ENCODE results near the gene WFDC2.

The WFDC2 gene

GRCh38 chr20:45501600-45501999 lies 32.0 kb downstream of the WFDC2 start:
- no peak for DNase-seq

DNA sequence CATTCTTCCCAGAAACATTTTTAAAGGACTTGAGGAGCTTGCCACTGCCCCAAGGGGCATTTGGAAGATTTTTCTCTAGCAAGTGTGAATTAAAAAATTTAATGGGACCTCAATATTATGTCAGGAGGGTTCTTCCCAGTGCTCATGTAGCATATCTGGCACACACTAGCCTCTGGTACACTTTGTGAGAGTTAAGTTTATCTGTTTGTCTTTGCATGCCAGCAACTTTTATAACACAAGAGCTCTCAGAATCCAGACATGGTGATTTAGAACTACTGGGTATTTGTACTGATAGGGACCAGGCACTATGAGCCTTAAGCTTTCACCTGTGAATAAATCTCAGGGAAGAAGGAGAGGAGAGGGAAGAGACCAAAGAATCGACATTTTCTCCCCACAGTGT lies 33.0 kb downstream of the WFDC2 start:
- DNase-seq = no peak

- no peak for DNase-seq
These were observed 33.9 kb downstream of the WFDC2 start for GRCh38 chr20:45503403-45503802.

DNA sequence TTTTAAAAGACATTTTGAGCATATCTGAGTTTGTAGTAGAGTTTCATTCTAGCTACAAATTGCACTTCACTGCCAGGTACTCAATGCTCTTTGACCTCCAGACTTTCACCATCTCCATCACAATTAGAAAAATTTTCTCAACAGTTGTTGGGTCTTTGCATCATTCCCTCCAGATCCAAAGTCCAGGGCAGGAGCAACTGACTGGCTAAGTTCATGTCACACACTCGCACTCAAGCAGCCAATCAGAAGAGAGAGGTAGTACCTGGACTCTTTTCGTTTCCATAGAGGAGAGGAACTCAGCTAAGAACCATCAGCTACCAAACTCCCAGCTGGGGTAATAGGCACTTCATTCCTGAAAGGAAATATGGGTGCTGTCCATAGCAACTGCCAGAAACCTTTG lies 36.8 kb downstream of the WFDC2 start:
- no peak for DNase-seq

- DNase-seq = no peak
These were observed 37.7 kb downstream of the WFDC2 start for GRCh38 chr20:45507011-45507820.

GRCh38 chr20:45508068-45508886 lies 38.7 kb downstream of the WFDC2 start:
- no peak for DNase-seq

DNA sequence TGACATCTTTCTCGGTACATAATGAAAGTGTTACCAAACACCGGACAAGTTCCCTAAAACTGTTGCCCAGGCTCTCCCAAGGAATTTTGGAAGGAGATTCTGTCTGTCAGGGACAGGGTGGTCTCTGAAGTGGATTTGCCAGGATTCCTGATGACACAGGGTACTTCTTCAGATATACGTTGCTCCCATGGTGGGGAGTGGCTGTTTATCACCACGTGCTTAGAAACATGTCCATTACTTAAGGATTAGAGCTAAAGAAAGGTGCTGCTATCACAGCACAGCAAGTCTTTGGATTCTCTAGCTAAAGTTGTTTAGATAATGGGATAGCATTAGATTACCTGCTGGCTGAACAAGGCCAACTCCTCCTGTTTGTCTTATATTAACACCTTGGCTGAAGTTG lies 39.5 kb downstream of the WFDC2 start:
- no peak for DNase-seq

GRCh38 chr20:45510242-45510862 lies 40.8 kb downstream of the WFDC2 start:
- DNase-seq = no peak

DNA sequence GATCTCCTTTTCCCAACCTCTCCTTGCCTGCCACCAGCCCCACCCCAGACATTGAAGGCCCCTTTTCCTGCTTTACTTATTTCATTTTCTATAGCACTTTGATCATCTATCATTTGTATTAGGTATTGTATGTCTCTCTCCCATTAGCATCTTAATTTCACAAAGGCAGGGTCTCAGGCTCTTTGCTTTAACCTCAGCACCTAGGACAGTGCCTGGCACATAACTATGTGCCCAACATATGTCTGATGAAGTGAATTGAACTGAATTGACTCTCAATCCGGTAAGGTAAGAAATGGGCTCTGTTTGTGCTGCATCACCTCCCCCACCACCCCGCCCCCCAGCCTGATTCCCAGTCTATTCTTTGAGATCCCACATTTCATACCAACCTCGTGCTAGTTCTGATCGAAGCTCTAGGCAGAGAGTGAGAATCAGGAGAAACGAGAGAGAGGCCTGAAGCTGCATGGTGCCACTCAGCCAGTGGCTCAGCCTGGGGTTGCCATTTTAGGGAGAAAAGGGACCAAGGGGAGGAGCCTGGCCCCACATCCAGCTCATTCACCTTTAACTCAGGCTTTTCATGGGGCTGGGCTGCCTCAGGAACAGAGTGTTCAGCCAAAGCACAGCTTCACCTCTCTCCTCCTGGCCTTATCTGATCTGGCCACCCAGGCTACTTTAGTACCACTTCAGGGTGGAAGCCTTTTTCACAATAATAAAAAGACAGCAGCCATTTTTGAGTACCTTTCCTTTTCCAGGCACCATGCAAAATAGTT lies 45.8 kb downstream of the WFDC2 start, which contains the start of gene SPINT3:
Gene SPINT3 (minus strand): TSS at position 476 of the 767 bp plus-strand sequence. CDS start 14 bp downstream, at position 462.
- no peak for DNase-seq

- no peak for DNase-seq
These were observed 48.7 kb downstream of the WFDC2 start for GRCh38 chr20:45518282-45518681.

DNA sequence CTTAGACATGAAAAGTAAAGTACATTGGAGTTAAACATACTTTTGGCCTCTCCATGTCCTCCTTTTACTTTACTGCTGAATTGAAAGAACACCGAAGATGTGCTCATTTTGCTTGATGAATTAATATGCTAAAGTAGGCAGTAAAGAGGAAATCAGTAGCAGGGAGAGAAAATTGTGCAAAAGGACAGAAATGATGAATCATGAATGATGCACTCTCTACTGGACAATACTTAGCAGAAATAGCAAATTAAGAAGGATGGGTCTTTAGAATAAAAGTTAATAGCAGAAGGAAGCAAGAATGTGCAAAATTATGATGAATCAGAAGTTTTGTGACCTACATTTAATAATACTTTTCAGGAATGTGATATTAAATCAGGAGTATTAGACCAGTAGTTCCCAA lies 54.3 kb downstream of the WFDC2 start:
- DNase-seq = no peak

DNA sequence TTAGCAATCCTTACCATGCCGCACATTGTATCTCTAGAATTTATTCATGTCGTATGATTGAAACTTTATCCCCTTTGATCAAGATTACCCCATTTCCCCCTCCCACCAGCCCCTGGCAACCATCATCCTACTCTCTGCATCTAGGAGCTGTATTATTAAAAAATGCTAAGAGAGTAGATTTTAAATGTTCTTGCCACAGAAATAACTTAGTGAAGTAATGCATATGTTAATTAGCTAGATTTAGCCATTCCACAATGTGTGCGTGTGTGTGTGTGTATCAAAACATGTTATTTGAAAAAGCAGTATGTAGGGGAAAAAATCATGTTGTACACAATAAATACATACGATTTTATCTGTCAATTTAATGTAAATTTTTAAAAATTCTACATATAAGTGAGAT lies 57.7 kb downstream of the WFDC2 start:
- DNase-seq = no peak
